Astrocyte of the cerebellum (primary cell): ENCODE data around the gene SYNGR2.
A peak's percentile ranks its signal among the peaks of the same experiment; 100 is the strongest.

Source experiments
- DNase-seq: peaks from one replicate; pipeline ENCODE4 v3.0.0-alpha.2; 2011; ENCODE audit warnings: low read depth
- H3K4me3 ChIP-seq: 2 replicates; pipeline ENCODE4 v1.5.1; 2011; ENCODE audit warnings: mild to moderate bottlenecking, low read depth, low read length, moderate library complexity
- CTCF ChIP-seq: IDR thresholded peaks from 2 replicates; pipeline ENCODE4 v1.5.1; 2012; ENCODE audit warnings: low read length, low read depth, moderate library complexity, mild to moderate bottlenecking; ENCODE audit errors: missing control alignments
- in situ Hi-C: cut with HindIII; loops from 2 replicates; pipeline ENCODE4 v1.10.0; 2017; ENCODE audit warnings: low sequenced_read_pairs

Gene SYNGR2

GRCh38 chr17:78140169-78141051 lies 28.0 kb upstream of the SYNGR2 start:
- TF ChIP-seq CTCF = no peak
- DNase-seq = no peak
- H3K4me3 ChIP-seq = no peak overlapping the region
- in situ Hi-C loops = loop anchor here (5.0 kb wide), 1 partner anchor 103 kb away; no protein-coding TSS in a partner anchor

GRCh38 chr17:78141437-78142118 lies 26.8 kb upstream of the SYNGR2 start:
- no peak for TF ChIP-seq CTCF
- in situ Hi-C loops = loop anchor here (5.0 kb wide), 1 partner anchor 104 kb away; no protein-coding TSS in a partner anchor
- no peak for DNase-seq
- no peak overlapping the region for H3K4me3 ChIP-seq

- no peak for TF ChIP-seq CTCF
- DNase-seq = peak; percentile 32
- in situ Hi-C loops = loop anchor here (5.0 kb wide), 1 partner anchor 105 kb away; no protein-coding TSS in a partner anchor
- no peak overlapping the region for H3K4me3 ChIP-seq
Observed at GRCh38 chr17:78142119-78142861, 26.1 kb upstream of the SYNGR2 start.

GRCh38 chr17:78143214-78144146 lies 24.9 kb upstream of the SYNGR2 start:
- TF ChIP-seq CTCF = no peak
- in situ Hi-C loops = loop anchor here (5.0 kb wide), 1 partner anchor 106 kb away; no protein-coding TSS in a partner anchor
- no peak overlapping the region for H3K4me3 ChIP-seq
- DNase-seq = no peak

GRCh38 chr17:78144147-78144719 lies 24.1 kb upstream of the SYNGR2 start:
- DNase-seq = peak; percentile 49
- TF ChIP-seq CTCF = peak; percentile 10
- no peak overlapping the region for H3K4me3 ChIP-seq
- in situ Hi-C loops = loop anchor here (5.0 kb wide), 1 partner anchor 107 kb away; no protein-coding TSS in a partner anchor
